ENCODE data around the gene RBM44.

DNA sequence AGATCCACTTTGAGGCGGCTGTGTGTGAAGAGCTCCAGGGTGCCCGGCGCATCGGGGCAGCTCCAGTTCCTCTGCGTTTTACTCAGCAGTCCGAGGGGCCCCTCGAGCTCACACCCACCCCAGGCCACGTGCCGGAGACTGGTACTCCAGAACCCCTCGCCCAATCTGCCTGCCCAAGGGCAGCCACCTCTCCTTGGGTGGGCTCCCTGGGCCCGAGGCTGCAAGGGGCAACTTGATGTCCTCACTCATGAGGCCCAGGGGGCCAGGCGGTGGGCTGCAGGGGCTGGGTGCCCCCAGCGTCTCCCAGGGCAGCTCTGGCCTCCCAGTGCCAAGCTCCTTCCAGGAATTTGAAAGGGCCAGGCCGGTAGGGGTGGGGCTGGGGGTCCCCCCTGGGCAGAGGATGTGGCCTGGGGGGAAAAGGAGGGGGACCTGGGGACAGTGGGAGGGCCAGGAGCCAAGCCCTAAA, 77.5 kb downstream of the RBM44 start:
- TF ChIP-seq EZH2 (IDR thresholded peaks at IDR 0.05; ENCODE audit: low read length, missing control alignments) (no peak), CTCF (conservative IDR thresholded peaks at IDR 0.05 in 1 of 2, IDR thresholded peaks at IDR 0.05 in 1 of 2; ENCODE audit: low read depth in 1 of 2, low read length in 2 of 2) (no peak)

Measured in fibroblast of lung (primary cell).